Tibial nerve (tissue), 4 donors: ENCODE data around the gene ARHGAP6.

Experiments used
- CTCF ChIP-seq, 5 experiments: fragments of 200-600 bp in 3 of 5; fragments of 450-650 bp in 2 of 5; sonication (generic) in 3 of 5; IDR thresholded peaks; one replicate each; pipeline ENCODE4 v1.5.1; 2016 to 2019; ENCODE audit warnings: antibody characterized with exemption in 5 of 5, mild to moderate bottlenecking in 3 of 5, moderate library complexity in 2 of 5
- EP300 ChIP-seq, 2 donors: sonication (generic); formaldehyde crosslinking; IDR thresholded peaks; one replicate each; pipeline ENCODE4 v1.6.1; 2017; ENCODE audit warnings: antibody characterized with exemption in 2 of 2, mild to moderate bottlenecking in 1 of 2

GRCh38 chrX:11113731-11114130 lies 552.0 kb downstream of the ARHGAP6 start:
- TF ChIP-seq EP300 (IDR thresholded peaks at IDR 0.05) (no peak), CTCF (IDR thresholded peaks at IDR 0.05) (no peak)
